ENCODE results near the gene CFTR.

DNA sequence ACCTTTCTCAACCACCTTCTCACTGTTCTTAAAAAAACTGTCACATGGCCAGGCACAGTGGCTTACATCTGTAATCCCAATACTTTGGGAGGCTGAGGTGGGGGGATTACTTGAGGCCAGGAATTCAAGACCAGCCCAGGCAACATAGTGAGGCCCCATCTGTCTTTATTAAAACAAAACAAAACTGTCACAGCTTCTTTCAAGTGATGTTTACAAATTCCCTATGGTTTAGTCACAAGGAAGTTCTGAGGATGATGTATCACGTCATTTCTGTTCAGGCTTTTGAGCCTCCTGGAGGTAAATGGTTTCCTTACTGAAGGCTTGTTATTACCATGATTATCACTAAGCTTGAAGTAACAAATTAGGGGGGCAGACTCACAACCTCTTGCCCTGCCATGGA lies 186.2 kb downstream of the CFTR start:
- TF ChIP-seq EP300 (IDR thresholded peaks at IDR 0.05) = no peak
- TF ChIP-seq, protein P1, sequence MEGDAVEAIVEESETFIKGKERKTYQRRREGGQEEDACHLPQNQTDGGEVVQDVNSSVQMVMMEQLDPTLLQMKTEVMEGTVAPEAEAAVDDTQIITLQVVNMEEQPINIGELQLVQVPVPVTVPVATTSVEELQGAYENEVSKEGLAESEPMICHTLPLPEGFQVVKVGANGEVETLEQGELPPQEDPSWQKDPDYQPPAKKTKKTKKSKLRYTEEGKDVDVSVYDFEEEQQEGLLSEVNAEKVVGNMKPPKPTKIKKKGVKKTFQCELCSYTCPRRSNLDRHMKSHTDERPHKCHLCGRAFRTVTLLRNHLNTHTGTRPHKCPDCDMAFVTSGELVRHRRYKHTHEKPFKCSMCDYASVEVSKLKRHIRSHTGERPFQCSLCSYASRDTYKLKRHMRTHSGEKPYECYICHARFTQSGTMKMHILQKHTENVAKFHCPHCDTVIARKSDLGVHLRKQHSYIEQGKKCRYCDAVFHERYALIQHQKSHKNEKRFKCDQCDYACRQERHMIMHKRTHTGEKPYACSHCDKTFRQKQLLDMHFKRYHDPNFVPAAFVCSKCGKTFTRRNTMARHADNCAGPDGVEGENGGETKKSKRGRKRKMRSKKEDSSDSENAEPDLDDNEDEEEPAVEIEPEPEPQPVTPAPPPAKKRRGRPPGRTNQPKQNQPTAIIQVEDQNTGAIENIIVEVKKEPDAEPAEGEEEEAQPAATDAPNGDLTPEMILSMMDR (IDR thresholded peaks at IDR 0.05) = no peak

All from ovary (tissue), 3 donors.